Neuronal stem cell (in vitro differentiated cells): ENCODE data around the gene C1orf56.

ENCODE experiments used
- DNase-seq: peaks from one replicate; pipeline ENCODE4 v3.0.0-alpha.2; 2013; ENCODE audit warnings: low spot score
- H2AFZ ChIP-seq: one replicate; pipeline ENCODE4 v1.6.1; 2013; ENCODE audit warnings: mild to moderate bottlenecking, low read length, inconsistent platforms
- H2AK5ac ChIP-seq: 2 replicates; pipeline ENCODE4 v1.6.1; 2013; ENCODE audit warnings: low read depth, mild to moderate bottlenecking, inconsistent platforms, low read length, moderate library complexity, mixed read lengths
- H2BK120ac ChIP-seq: 2 replicates; pipeline ENCODE4 v1.6.1; 2013; ENCODE audit warnings: low read depth, mild to moderate bottlenecking, inconsistent platforms, low read length, moderate library complexity, mixed read lengths
- H2BK12ac ChIP-seq: one replicate; pipeline ENCODE4 v1.6.1; 2013; ENCODE audit warnings: low read length, inconsistent platforms
- H2BK15ac ChIP-seq: 2 replicates; pipeline ENCODE4 v1.6.1; 2013; ENCODE audit warnings: mild to moderate bottlenecking, low read length, inconsistent platforms, mixed read lengths
- H2BK5ac ChIP-seq: one replicate; pipeline ENCODE4 v1.6.1; 2013; ENCODE audit warnings: inconsistent platforms, mild to moderate bottlenecking, low read length, moderate library complexity
- H3K14ac ChIP-seq: one replicate; pipeline ENCODE4 v1.6.1; 2013; ENCODE audit warnings: low read length, inconsistent platforms
- H3K18ac ChIP-seq: 2 replicates; pipeline ENCODE4 v1.6.1; 2013; ENCODE audit warnings: low read length, inconsistent platforms
- H3K23ac ChIP-seq: 2 replicates; pipeline ENCODE4 v1.6.1; 2013; ENCODE audit warnings: low read depth, mild to moderate bottlenecking, mixed read lengths, low read length, inconsistent platforms; ENCODE audit not compliant: poor library complexity
- H3K27ac ChIP-seq: replicated peaks from 3 replicates; pipeline ENCODE4 v1.5.1; 2013; ENCODE audit warnings: low read length, inconsistent platforms
- H3K27me3 ChIP-seq, 3 experiments: 2 replicates each; pipeline ENCODE4 v1.6.1; 2013; ENCODE audit warnings: low read length in 3 of 3, mild to moderate bottlenecking in 2 of 3, inconsistent platforms in 1 of 3, low read depth in 1 of 3, mixed read lengths in 1 of 3, moderate library complexity in 1 of 3; ENCODE audit not compliant: control insufficient read depth in 3 of 3, insufficient read depth in 3 of 3
- H3K36me3 ChIP-seq, 2 donors: replicated peaks in 1 of 2; 2 replicates each; pipeline ENCODE4 v1.6.1; 2013; ENCODE audit warnings: low read length in 2 of 2; ENCODE audit not compliant: control insufficient read depth in 2 of 2, insufficient read depth in 2 of 2
- H3K4ac ChIP-seq: 2 replicates; pipeline ENCODE4 v1.6.1; 2013; ENCODE audit warnings: inconsistent platforms, mild to moderate bottlenecking, low read length, moderate library complexity
- H3K4me1 ChIP-seq, 2 donors: 1 replicate in 1 of 2; 2 replicates in 1 of 2; pipeline ENCODE4 v1.6.1; 2013; ENCODE audit warnings: low read length in 2 of 2, low read depth in 1 of 2; ENCODE audit not compliant: control insufficient read depth in 2 of 2, insufficient read depth in 1 of 2
- H3K4me2 ChIP-seq: one replicate; pipeline ENCODE4 v1.6.1; 2013; ENCODE audit warnings: mild to moderate bottlenecking, low read length, inconsistent platforms; ENCODE audit not compliant: insufficient read depth, poor library complexity, severe bottlenecking
- H3K4me3 ChIP-seq, 2 donors: 2 replicates each; pipeline ENCODE4 v1.5.1; 2013; ENCODE audit warnings: low read length in 2 of 2, mild to moderate bottlenecking in 2 of 2, inconsistent platforms in 1 of 2, moderate library complexity in 1 of 2
- H3K79me1 ChIP-seq: one replicate; pipeline ENCODE4 v1.6.1; 2013; ENCODE audit warnings: low read depth, mild to moderate bottlenecking, inconsistent platforms, low read length, moderate library complexity
- H3K9ac ChIP-seq: one replicate; pipeline ENCODE4 v1.6.1; 2013; ENCODE audit warnings: mild to moderate bottlenecking, low read depth, low read length, inconsistent platforms; ENCODE audit not compliant: poor library complexity
- H3K9me3 ChIP-seq, 2 donors: replicated peaks in 1 of 2; 2 replicates each; pipeline versions ENCODE3 to v1.6.1; 2013; ENCODE audit warnings: low read length in 2 of 2, mild to moderate bottlenecking in 2 of 2, inconsistent platforms in 1 of 2, low read depth in 1 of 2, mixed read lengths in 1 of 2, moderate library complexity in 1 of 2; ENCODE audit not compliant: control insufficient read depth in 2 of 2, insufficient read depth in 1 of 2
- H4K8ac ChIP-seq: one replicate; pipeline ENCODE4 v1.6.1; 2013; ENCODE audit warnings: low read depth, mild to moderate bottlenecking, inconsistent platforms, low read length, moderate library complexity
- H4K91ac ChIP-seq: one replicate; pipeline ENCODE4 v1.6.1; 2013; ENCODE audit warnings: low read length, low read depth, mild to moderate bottlenecking, inconsistent platforms; ENCODE audit not compliant: poor library complexity
- WGBS, 2 donors: extraction: QIAGEN DNeasy Blood & Tissue Kit; methylation state at CpG; one replicate each; pipeline ENCODE4 v1.1.7; 2013; ENCODE audit warnings: missing lambda C conversion rate in 2 of 2, mixed read lengths in 1 of 2; ENCODE audit not compliant: insufficient read length in 2 of 2, insufficient replicate concordance in 1 of 2; ENCODE audit errors: extremely low coverage in 2 of 2; 5-methylcytosine and 5-hydroxymethylcytosine counted together

C1orf56 gene

DNA sequence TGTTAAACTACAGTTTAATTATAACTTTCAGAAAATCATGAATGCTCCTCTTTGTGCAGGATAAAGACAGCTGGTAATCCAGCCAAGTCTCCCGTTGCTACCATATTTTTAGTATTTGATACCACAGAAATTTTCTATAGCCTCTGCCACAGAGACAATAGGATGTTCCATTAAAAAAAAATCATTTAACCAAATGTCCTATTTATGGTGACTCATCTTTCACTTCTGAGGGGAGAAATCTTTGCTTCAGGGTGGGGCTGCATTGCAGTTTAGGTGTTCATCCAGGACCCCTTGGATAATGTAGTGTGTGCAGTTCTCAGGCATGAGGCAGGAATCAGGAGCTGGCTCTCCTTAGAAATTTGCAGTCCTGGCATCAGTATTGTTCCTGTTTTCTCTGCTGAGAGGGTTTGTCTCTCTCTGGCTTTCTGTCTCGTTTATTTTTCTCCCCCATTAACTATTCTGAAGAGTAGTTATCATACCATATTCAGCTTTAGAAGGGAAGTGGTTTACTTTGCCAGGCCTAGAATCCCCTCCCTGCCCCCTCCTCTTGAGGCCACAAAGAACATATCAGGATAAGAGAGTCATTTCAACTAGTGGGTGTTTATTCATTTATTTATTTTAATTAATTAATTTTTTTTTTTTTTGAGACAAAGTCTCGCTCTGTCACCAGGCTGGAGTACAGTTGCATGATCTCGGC is 36.2 kb upstream of the C1orf56 start:
- no peak overlapping the region for H3K4me3 ChIP-seq
- H3K23ac ChIP-seq: no peak overlapping the region
- H2BK120ac ChIP-seq: no peak overlapping the region
- H3K9me3 ChIP-seq: no peaks in the 10 kb centered on the region
- WGBS, 2 donors: no CpG with 5 or more reads among the region's 4 CpGs
- no peak overlapping the region for H2BK12ac ChIP-seq
- no peak overlapping the region for H3K9ac ChIP-seq
- no peak overlapping the region for H3K4ac ChIP-seq
- no peak overlapping the region for H4K8ac ChIP-seq
- no peak overlapping the region for H2AFZ ChIP-seq
- H3K18ac ChIP-seq: no peak overlapping the region
- H2AK5ac ChIP-seq: no peak overlapping the region
- no peak overlapping the region for H2BK15ac ChIP-seq
- no peaks in the 10 kb centered on the region for H3K36me3 ChIP-seq
- peaks cover 4% of the 10 kb centered on the region for H3K79me1 ChIP-seq
- no peak overlapping the region for H4K91ac ChIP-seq
- H3K27ac ChIP-seq: no peak overlapping the region
- H3K14ac ChIP-seq: no peak overlapping the region
- H2BK5ac ChIP-seq: no peak overlapping the region
- no peak for DNase-seq
- no peaks in the 10 kb centered on the region for H3K27me3 ChIP-seq
- no peak overlapping the region for H3K4me2 ChIP-seq
- H3K4me1 ChIP-seq: peaks cover 8 to 11% of the 10 kb centered on the region in 2 donors

DNA sequence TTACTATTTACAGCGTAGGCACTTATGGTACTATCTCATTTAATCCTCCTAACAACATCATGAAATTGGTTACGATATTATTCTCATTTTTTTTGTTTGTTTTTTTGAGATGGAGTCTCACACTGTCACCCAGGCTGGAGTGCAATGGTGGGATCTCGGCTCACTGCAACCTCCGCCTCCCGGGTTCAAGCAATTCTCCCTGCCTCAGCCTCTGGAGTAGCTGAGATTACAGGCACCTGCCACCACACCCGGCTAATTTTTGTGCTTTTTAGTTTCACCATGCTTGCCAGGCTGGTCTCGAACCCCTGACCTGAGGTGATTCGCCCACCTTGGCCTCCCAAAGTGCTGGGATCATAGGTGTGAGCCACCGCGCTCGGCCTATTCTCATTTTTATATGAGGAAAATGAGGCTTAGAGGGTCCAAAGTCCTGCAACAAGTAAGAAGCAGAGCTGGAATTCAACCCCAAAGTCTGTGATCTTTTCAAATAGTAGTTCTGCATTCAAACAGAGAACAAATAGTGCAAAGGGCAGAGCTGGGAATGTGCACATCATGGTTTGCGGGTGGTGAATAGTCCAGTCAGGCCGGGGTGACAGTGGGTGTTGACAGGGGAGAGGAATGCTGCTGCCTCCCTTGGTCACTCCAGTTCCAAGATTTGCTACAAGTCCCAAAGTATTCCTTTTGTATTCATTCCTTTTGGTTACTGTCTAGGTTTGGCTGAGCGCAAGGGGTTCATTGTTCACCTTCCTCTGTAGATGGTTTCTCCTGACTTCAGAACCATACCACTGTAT is 34.7 kb upstream of the C1orf56 start:
- peaks cover 4 to 7% of the 10 kb centered on the region in 2 donors for H3K4me1 ChIP-seq
- no peak overlapping the region for H2BK120ac ChIP-seq
- no peak overlapping the region for H3K14ac ChIP-seq
- H4K91ac ChIP-seq: no peak overlapping the region
- H3K9ac ChIP-seq: no peak overlapping the region
- H2BK5ac ChIP-seq: no peak overlapping the region
- no peaks in the 10 kb centered on the region for H3K27me3 ChIP-seq
- H2BK12ac ChIP-seq: no peak overlapping the region
- no peak overlapping the region for H3K4ac ChIP-seq
- H3K79me1 ChIP-seq: peaks cover 4% of the 10 kb centered on the region
- no peak overlapping the region for H3K4me2 ChIP-seq
- DNase-seq: no peak
- H4K8ac ChIP-seq: no peak overlapping the region
- peaks cover 0 to 3% of the 10 kb centered on the region in 2 donors for H3K36me3 ChIP-seq
- no peak overlapping the region for H3K18ac ChIP-seq
- WGBS, 2 donors: no CpG with 5 or more reads among the region's 14 CpGs
- no peak overlapping the region for H3K4me3 ChIP-seq
- no peak overlapping the region for H3K23ac ChIP-seq
- H3K27ac ChIP-seq: no peak overlapping the region
- H2AFZ ChIP-seq: no peak overlapping the region
- H2AK5ac ChIP-seq: no peak overlapping the region
- no peak overlapping the region for H2BK15ac ChIP-seq
- no peaks in the 10 kb centered on the region for H3K9me3 ChIP-seq

DNA sequence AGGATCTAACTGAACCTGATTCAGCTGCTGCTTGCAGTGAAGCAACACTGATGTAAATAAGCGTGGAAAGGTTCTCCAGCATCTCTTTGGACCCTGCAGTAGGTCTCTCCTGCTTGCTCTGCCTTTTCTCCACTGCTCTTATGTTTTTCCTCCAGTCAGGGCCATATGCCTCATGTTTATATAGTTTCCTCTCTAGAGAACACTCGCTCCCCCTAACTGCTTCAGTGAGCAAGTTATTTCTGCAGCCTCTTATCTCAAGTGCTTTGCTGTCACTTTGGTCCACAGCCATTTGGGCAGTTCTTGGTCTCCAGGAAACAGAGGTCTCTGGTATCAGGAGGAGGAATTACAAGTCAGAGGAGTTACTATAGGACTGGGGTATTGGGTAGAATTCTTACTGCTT is 34.0 kb upstream of the C1orf56 start:
- Histone ChIP-seq H3K27ac (no peak overlapping the region), H2AFZ (no peak overlapping the region)

DNA sequence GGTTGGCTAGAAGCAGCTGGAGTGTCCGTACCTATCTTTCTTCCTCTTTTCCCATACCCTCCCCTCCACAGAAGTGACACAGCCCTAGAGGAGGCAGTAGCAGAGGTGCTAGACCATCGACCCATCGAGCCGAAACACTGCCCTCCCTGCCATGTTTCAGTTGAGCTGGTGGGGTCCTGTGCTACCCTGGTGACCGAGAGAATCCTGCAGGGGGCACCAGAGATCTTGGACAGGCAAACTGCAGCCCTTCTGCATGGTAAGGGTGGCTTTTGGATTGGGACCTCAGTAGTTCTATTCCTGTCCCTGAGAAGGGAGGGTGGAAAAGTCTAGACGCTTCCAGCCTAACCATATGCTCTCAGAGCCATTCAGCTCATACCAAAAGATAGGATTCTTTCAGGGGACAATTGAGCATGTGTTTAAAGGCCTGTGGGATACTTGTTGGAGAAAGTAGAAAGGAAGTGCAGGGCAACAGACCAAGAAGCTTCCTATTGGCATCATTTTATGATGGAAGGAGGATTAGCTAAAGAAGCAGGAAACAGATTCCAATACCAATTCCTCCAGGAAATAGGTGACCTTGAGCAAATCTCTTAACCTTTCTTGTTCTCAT is 22.9 kb upstream of the C1orf56 start:
- no peak overlapping the region for H2BK15ac ChIP-seq
- no peak overlapping the region for H2BK12ac ChIP-seq
- H3K79me1 ChIP-seq: no peaks in the 10 kb centered on the region
- H2AK5ac ChIP-seq: no peak overlapping the region
- H3K9ac ChIP-seq: no peak overlapping the region
- no peak overlapping the region for H3K18ac ChIP-seq
- no peak overlapping the region for H3K23ac ChIP-seq
- no peaks in the 10 kb centered on the region for H3K4me1 ChIP-seq
- H3K4me2 ChIP-seq: no peak overlapping the region
- no peak overlapping the region for H4K91ac ChIP-seq
- no peak overlapping the region for H3K4me3 ChIP-seq
- WGBS, 2 donors: no CpG with 5 or more reads among the region's 6 CpGs
- no peak overlapping the region for H4K8ac ChIP-seq
- H3K36me3 ChIP-seq: peaks cover 13 to 44% of the 10 kb centered on the region in 2 donors
- H3K27ac ChIP-seq: no peak overlapping the region
- no peak overlapping the region for H2BK5ac ChIP-seq
- H2AFZ ChIP-seq: no peak overlapping the region
- H3K27me3 ChIP-seq: no peaks in the 10 kb centered on the region
- DNase-seq: peak; percentile 55
- no peak overlapping the region for H3K14ac ChIP-seq
- no peaks in the 10 kb centered on the region for H3K9me3 ChIP-seq
- no peak overlapping the region for H2BK120ac ChIP-seq
- no peak overlapping the region for H3K4ac ChIP-seq

More for the DNA sequence above, 34.0 kb upstream of the C1orf56 start:
- H3K14ac ChIP-seq: no peak overlapping the region
- H3K79me1 ChIP-seq: peaks cover 4% of the 10 kb centered on the region
- no peak overlapping the region for H2BK5ac ChIP-seq
- H4K8ac ChIP-seq: no peak overlapping the region
- WGBS, 2 donors: no CpG with 5 or more reads among the region's 2 CpGs
- no peak overlapping the region for H2BK12ac ChIP-seq
- no peaks in the 10 kb centered on the region for H3K27me3 ChIP-seq
- no peak overlapping the region for H3K4me2 ChIP-seq
- H2BK120ac ChIP-seq: no peak overlapping the region
- no peak overlapping the region for H3K9ac ChIP-seq
- no peak overlapping the region for H2BK15ac ChIP-seq
- no peak overlapping the region for H2AK5ac ChIP-seq
- DNase-seq: no peak
- no peak overlapping the region for H3K4ac ChIP-seq
- H3K9me3 ChIP-seq: no peaks in the 10 kb centered on the region
- no peak overlapping the region for H4K91ac ChIP-seq
- H3K36me3 ChIP-seq: peaks cover 1 to 10% of the 10 kb centered on the region in 2 donors
- H3K4me1 ChIP-seq: peaks cover 4 to 6% of the 10 kb centered on the region in 2 donors
- H3K23ac ChIP-seq: no peak overlapping the region
- H3K4me3 ChIP-seq: no peak overlapping the region
- H3K18ac ChIP-seq: no peak overlapping the region
